Measurements from ENCODE around the gene METAP1D.

METAP1D gene

DNA sequence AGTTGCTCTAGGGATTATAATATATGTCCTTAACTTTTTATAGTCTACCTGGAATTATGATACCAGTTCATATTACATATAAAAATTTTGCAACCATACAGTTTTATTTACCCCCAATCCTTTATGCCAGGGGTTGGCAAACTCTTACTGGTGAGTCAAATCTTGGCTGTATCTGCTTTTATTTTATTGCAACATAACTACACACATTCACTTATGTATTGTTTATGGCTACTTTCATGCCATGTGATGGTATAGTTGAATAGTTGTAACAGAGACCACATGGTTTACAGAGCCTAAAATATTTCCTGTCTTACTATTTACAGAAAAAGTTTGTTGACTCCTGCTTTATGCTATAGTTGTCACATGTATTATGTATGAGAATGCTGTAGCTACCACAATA, 128.7 kb downstream of the METAP1D start:
- Mint-ChIP-seq H3K36me3 (peaks cover 2% of the 10 kb centered on the region), H3K4me3 (no peak overlapping the region), H3K4me1 (ENCODE audit: low read depth) (no peaks in the 10 kb centered on the region), H3K9me3 (ENCODE audit: low read depth) (peaks cover 3% of the 10 kb centered on the region), H3K27me3 (peaks cover 1% of the 10 kb centered on the region), H3K27ac (no peak overlapping the region)

DNA sequence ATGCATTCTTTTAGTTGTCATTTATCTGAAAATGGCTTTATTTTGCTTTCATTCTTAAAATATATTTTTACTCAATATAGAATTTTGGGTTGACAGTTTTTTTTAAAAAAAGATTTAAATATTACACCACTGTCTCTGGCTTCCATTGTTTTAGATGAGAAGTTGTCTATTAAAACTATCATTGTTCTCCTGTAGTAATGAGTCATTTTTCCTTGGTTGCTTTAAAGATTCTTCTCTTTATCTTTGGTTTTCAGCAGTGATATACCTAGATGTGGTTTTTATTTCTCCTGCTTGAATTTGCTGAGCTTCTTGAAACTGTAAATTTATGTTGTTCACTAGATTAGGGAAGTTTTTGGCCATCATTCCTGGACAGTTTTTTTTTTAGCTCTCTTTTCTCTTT, 129.7 kb downstream of the METAP1D start:
- Mint-ChIP-seq H3K9me3 (ENCODE audit: low read depth) (peaks cover 3% of the 10 kb centered on the region), H3K27me3 (peaks cover 1% of the 10 kb centered on the region), H3K4me1 (ENCODE audit: low read depth) (no peaks in the 10 kb centered on the region), H3K36me3 (peaks cover 2% of the 10 kb centered on the region), H3K27ac (no peak overlapping the region), H3K4me3 (no peak overlapping the region)

All from activated naive CD8-positive, alpha-beta T cell (primary cell).